ELR (cell line): ENCODE measurements around the gene SRD5A1.

ENCODE experiments used
- DNase-seq: peaks from one replicate; pipeline ENCODE4 v3.0.0-alpha.2; 2015; ENCODE audit warnings: low read depth

Gene SRD5A1, protein sequence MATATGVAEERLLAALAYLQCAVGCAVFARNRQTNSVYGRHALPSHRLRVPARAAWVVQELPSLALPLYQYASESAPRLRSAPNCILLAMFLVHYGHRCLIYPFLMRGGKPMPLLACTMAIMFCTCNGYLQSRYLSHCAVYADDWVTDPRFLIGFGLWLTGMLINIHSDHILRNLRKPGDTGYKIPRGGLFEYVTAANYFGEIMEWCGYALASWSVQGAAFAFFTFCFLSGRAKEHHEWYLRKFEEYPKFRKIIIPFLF

DNA sequence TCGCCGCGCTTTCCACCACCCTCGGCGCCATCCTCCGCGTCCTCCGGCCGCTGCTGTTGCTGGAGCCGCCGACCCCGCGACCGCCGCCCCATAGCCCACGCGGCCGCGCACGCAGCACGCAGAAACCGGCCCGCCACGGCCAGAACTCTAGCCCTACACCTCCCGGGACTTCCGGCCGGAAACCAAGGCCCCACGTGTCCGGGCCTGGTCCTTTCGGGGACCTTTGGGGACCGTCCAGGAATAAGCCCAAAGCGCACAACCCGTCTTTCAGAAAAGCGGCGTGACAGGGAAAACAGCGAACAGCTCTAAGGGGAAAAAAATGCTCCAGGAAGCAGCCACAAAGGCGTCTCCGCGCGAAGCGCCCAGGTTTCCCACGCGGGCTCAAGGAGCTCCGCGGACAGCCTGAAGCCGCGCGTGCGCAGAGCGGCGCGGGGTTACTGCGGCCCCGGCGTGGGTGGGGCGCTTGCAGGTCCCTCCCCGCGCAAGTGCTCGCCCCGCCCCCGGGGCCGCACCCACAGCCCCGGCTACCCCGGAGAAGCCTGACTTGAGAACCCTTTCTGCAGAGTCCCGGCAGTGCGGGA, at the start of gene SRD5A1, which contains the start of gene NSUN2:
Gene SRD5A1, plus strand, starts transcription at position 553 of the 581 bp plus-strand sequence. CDS start 137 bp downstream, outside the sequence.
Gene NSUN2, minus strand, starts transcription at position 157 of the 581 bp plus-strand sequence. Its CDS starts 65 bp downstream, at position 92.
- DNase-seq, result peak; percentile 90

DNA sequence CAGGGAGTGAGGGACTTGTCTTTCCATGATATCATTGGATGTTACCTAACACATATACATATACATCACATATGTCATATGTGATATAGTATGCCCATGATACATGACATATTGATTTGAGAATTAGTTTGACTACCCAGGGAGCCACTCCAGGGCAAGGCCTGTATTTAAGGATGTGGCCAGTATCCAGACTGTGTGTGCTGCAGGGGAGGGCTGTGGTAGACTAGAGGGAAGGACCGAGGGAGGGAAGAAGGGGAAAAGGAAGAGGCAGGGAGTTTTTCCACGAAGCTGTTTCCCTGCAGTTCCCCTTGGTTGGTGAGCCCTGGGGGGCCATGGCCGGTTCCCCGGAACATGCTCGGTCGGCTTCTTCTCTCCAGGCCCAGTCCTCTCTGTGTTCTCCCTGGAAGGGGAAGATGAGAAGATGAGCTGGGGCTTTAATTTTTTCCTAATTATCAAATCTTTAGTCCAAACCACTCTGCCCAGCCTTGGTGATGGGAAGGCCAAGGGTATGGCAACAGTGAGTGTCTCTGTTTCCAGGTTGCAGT, 49.1 kb upstream of the SRD5A1 start:
- no peak for DNase-seq

DNA sequence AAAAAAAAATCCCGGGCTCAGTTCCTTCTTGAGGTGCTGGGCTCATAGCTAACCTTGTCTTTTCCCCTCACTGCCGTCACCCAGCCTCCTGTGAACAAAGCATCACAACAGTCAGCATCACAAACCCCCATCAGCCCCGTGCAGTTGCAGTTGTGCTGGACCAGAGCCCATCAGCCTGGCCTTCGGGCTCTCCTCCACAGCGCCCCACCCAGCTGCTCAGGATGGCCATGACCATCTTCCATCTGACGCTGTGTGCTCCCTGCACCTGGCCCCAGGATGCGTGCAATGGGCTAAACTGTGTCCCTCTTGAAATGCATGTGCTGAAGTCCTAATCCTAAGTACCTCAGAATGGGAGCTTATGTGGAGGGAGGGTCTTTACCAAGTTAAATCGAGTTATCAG, 48.5 kb upstream of the SRD5A1 start:
- DNase-seq, result no peak

DNA sequence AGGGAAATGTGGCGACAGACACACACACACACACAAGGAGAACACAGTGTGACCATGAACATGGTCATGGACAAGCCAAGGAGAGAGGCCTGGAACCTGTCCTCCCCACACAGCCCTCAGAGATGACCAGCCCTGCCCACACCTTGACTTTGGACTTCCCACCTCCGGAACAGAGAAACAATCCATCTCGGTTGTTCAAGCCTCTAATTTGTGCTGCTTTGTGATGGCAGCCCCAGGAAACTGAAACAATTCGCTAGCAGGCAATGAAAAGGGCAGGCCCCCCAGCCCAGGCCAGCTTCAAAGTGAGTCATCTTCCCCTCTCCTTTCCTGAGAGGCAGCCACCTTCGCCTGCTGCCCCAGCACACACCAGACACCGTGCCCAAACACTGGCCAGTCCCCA, 48.1 kb upstream of the SRD5A1 start:
- DNase-seq, result no peak

DNA sequence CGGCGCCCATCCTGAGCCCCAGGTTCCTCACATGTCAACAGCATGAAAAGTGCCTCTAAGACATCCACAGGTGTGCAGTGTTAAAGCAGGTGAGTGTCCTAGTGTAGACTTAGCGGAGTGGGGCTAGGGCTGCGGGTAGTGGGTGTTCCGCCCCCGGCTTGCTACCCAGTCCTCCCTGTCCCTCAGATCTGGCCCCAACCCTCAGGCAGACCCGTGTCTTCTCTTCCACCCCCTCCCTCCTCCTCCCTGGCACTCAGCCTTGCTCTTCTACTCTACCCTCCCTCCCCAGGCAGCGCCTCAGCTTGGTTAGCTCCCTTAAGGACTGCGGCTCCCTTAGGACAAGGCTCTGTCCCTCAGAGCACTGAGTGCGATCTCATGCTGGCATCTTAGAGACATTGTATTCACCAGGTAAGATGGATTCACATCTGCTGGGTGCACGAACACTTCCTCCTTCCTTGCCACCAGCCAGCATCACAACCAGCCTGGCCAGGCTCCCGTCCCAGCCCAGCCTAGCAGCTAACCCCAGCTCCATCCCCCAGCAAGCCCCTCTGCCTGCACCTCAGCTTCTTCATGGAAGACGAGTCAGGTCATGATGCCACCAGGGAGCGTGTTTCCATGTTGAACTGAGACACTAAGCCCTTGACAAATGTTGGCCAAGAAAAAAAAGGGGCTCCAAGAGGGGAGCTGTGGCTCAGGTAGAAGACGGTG, 47.1 kb upstream of the SRD5A1 start:
- no peak for DNase-seq

DNA sequence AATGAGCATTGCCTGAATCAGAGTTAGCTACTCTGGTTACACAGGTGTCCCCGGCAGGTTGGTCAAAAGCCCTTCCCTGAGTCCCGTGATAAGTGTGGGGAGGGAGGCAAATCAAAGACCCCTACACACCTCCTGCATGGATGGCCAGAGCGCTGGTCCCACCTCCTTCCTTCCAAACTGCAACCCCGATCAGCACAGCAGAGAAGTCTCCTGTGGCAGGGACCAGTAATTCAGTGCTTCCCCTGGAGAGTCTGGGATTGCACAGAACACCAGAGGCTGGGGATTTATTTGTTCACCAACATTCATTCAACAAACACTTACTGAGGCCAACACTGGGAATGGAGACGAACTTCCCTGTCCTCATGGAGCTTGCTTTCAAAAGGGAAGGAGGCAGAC, 46.6 kb upstream of the SRD5A1 start:
- DNase-seq, result no peak

DNA sequence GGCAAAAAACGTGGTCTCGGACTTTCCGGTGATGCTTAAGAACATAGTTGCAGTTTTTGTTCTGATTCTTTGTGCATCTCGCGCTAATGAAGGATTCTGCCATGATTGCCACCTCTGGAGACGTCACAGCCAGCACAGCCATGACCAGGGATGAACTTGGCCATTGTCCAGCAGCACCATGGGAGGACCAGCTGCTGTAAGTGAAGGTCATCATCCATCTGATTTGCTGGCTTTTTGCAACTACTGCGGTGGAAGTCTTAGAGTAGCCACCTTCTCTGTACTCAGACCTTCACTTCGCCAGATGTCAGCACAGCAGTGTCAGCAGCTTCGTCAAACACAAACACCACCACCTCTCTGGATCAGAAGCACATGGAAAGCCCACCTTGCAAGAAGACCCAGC, 46.1 kb upstream of the SRD5A1 start:
- DNase-seq, result no peak

DNA sequence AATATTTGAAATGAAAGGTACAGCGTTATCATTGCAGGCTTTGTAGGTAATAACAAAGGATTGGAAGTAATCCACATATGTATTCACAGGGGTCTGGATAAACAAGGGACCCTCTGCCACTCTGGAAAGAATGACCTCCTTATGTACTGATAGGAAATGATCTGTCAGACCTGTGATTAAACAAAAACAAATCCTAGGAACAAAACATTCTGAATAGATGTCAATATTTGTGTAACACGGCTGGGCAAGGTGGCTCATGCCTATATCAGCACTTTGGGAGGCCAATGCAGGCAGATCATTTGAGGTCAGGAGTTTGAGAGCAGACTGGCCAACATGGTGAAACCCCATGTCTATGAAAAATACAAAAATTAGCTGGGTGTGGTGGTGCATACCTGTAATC, 42.7 kb upstream of the SRD5A1 start:
- no peak for DNase-seq

DNA sequence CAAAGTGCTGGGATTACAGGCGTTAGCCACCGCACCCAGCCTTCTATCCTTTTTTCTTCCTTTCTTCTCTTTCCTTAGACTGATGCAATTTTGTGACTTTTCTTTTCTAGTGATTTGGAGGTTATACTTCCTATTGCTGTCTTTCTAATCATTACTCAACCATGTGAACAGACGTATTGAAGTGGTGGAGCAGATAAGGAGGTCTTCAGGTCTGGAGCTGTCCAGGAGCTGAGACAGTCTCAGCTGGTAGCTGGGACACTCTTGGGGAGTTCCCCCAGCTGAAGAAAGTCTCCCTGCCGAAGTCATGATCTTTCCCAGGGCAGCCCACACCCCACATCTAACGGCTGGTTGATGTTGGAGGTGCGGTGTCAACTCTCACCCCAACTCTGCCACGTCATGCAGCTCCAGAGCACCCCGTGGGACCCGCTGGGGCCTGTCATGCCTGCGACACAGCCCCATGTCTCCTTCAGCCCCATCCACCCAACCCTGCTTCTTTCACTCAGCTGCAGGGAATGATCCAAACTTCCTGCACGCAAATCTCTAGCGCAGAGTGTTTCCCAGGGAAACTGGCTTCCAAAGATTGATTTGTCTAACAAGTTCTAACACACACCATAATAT, 41.5 kb upstream of the SRD5A1 start:
- DNase-seq, result no peak

DNA sequence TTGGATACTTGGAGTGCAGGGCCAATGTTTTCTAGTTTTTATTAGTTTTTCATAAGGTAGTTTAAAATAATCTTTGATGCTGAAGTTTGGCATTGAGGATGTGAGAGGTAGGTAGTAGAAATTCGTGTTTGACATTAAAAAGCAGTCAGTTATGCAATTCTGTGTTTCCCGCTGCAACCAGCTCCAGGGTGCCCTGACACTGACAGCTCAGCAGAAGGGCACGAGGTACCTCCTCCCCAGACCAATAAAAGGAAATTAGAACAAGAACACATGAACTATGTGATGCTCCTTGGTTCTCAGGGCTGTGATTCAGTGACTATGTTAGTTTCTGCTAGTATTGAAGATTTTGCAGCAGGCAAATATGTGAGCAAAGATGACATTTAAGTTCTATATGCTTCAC, 40.6 kb upstream of the SRD5A1 start:
- peak; percentile 42 for DNase-seq

DNA sequence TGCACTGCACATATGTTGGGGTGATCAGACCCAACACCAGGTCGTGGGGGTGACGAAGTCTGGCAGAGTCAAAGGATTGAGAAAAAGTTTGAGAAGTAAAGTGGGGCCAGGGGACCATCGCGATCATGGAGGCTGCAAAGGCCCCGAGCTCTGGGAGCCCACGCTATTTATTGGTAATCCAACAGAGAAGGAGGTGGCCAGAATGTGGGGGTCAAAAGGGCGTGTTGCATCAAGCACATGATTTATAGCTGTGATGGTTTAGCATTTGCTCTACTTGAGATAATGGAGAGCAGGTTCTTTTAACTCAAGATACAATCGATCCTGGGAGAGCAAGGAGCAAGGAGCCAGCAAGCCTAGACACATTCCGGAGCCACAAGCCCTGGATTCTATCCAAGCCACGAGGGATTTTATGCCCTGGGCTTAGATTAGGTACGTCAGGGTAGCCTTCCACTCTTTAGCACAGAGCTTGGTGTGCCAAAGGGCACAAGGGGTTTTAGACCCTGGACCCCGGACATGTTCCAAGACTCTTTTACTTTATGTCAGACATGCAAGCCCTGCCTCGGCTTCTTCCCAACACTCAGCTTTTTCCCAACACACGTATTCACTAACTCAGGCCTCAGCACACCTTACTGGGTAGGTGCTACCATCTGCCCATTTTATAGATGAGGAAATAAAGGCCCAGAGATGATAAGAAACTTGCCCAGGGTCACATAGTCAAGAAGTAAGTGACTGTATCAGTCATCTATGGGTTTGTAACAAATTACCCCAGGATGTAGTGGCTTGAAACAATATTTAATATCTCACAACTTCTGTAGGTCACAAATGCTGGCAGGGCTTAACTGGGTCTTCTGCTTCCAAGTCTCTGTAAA, 39.9 kb upstream of the SRD5A1 start:
- no peak for DNase-seq

DNA sequence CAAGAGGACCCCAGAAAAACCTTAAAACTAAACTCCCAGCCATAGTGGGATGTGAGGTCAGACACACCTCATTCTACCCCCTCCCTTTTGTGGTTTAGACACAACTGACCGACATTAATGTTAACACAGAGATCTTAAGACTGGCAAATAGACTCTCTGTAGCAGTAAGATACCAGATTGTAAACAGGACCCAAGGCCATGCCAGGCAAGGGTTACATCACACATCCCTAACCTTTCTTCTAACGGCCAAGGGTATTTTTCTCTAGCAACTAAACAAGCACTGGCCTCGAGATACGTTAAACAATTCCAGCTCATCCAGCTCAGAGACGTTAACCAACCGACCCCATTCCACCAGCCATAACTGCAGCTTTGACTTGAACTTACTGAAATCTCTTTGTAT, 39.2 kb upstream of the SRD5A1 start:
- no peak for DNase-seq

DNA sequence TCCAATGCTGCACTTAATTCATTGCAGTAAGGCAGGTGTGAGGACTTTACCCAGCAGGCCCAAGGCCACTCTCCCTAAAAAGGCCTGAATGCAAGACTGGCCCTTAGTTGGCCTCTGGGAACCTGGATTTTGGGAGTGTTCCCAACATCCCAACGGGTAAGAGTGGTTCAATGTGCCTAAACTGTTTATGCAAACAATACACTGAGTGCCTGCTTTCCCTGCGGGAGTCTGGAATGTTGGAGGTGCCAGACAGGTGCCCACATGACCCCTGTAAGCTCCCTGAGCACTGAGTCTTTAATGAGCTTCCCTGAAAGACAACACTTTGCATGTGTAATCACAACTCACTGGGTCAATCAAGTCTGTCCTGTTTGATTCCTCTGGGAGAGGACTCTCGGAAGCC, 37.8 kb upstream of the SRD5A1 start:
- no peak for DNase-seq

DNA sequence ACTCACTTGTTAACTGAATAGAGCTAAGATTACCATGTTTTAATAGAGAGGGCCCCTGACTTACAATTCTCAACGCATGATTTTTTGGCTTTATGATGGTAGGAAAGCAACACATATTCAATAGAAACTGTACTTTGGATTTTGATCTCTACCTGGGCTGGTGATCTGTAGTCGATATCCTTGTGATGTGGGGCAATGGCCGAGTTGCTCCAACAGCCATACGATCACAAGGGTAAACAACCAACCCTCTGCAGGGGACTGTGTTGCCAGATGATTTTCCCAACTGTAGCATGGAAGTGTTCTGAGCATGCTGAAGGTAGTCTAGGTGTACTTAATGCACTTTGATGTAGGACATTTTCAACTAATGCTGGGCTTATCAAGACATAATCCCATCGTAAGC, 36.9 kb upstream of the SRD5A1 start:
- DNase-seq, result no peak

DNA sequence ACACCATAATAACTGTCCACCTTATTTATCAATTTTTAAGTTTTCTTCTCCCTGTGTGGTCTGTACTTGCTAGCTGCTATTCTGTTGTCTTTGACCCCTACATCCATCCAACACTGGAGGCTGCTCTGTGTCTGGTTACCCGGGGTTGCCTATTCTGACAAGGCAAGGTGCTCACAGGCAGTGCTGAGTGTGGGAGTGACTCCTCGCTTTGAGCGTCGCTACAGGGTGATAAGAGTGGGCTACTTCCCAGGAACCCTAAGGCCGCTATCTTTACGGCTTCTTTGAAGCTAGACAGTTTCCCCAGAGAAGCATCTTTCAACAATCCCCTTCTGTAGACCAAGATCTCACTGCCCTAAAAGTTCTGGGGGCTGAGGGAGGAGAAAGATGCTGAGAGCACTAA, 35.7 kb upstream of the SRD5A1 start:
- DNase-seq, result no peak

DNA sequence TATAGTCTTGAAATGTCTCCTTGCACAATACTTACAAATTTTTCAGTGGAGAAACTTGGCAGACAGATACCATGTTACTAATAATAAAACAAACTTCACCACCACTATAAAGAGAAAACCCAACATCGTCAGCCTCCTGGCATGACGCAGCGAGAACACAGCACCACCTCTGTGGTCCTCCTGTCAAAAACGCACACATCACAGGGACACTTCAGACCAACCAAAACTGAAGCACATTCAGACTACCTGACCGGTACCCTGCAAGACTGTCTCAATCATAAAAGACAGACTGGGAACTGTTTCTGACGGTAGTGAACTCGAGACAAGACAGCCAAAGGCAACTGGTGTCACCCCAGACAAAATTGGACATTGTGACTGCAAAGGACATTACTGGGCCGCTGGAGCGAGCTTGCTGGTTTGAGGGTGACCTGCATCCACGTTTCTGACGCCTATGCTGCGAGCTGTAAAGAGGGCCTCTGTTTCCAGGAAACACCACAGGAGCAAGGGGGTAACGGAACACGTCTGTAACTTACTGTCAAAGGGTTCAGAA, 34.8 kb upstream of the SRD5A1 start:
- no peak for DNase-seq

DNA sequence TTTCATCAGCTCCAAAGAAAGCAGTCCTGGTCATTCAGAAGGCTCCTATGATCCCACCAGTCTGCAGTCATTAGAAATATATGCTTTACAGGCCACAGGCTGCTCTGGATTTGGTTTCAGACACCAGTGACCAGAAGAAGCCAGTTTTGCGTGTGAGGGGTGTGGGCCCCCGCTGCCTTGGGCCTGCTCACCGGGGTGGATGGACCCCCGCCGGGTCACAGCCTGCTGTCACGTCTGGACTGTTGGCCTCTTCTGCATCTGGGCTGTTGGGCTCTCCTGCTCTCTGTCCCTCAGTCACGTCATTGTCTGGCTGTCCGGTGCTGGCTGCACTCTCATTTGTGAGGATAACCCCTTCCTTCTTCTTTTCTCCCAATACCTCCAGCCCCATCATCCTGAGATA, 33.5 kb upstream of the SRD5A1 start:
- no peak for DNase-seq

DNA sequence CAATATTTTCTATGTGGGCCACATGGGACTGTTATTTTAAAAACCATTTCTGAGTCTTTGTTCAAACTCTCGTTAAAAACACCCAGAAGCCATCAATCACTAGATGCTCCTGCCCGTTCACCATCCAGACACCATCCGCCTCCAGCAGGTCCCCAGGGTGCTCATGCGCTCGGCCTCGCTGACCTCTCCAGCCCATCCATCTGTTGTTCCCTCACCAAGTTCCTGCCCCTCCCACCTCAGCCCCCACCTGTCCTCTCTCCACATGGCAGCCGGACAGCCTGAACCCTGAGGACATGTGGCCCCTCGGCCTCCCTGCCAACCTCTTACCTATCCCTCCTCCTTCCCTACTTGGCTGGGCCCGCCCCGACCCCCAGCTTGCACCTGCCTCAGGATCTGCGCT, 32.0 kb upstream of the SRD5A1 start:
- DNase-seq, result no peak

DNA sequence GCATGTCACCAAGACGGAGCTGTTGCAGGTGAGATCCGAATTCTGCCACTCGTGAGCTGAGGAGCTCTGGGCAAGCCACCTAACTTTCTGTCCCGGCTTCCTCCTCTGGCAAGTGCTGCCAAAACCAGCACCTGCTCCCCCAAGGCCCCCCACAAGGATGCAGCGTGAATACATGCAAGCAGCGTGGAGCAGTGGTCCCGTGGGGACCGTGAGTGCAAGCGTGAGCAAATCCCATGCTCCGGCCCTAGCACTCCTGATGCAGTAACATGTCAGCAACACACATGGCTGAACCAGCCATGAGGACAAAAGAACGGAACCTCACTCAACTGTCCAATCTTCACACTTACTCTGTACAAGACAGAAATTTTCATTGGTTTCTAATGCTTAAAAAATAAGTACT, 31.4 kb upstream of the SRD5A1 start:
- DNase-seq, result no peak

DNA sequence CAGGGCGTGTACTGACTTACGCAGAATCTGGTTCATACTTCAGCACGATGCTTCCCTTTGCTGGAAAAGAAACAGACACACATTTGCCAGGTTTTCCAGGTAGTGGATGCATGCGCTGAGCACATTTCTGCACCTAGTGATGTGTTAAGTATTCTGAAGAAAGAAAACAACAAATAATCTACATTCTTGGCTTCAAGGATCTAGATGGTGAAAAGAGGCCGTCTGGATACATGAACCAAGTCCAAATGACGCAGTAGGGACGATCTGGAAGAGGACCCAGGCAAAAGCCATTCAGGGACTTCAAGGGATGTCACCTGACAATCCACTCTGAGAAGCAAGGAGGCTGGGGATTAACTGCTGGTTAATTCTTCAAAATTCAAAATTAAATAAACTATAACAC, 30.8 kb upstream of the SRD5A1 start:
- DNase-seq, result no peak

DNA sequence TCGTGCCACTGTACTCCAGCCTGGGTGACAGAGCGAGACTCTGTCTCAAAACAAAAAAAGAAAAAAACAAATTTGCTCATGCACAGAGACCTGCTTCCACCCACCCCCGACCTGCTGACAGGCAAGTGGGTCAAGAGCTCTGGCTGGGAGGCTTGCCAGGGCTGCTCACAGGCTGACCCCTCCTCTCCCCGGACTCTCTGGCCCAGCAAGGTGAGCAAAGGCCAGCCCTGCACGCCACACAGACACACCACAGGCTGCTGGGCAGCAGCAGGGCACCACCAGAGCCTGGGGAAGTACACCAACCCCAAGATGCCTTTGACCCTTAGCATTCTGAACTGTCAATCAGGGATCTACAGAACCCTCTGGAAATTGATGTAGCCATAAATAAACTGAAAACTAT, 29.6 kb upstream of the SRD5A1 start:
- no peak for DNase-seq
